ENCODE results near the gene MED13L. TPM values are rescaled to one million over a fixed set of nuclear protein-coding genes. Genes with fewer than 3 reads are reported as not detected.

Gene MED13L
- total and polyA plus RNA-seq, 2 of the 8 experiments (the other 6 are each of a cell fraction or from before 2014, with no cell fraction given), result 15.9 to 51.7 TPM

DNA sequence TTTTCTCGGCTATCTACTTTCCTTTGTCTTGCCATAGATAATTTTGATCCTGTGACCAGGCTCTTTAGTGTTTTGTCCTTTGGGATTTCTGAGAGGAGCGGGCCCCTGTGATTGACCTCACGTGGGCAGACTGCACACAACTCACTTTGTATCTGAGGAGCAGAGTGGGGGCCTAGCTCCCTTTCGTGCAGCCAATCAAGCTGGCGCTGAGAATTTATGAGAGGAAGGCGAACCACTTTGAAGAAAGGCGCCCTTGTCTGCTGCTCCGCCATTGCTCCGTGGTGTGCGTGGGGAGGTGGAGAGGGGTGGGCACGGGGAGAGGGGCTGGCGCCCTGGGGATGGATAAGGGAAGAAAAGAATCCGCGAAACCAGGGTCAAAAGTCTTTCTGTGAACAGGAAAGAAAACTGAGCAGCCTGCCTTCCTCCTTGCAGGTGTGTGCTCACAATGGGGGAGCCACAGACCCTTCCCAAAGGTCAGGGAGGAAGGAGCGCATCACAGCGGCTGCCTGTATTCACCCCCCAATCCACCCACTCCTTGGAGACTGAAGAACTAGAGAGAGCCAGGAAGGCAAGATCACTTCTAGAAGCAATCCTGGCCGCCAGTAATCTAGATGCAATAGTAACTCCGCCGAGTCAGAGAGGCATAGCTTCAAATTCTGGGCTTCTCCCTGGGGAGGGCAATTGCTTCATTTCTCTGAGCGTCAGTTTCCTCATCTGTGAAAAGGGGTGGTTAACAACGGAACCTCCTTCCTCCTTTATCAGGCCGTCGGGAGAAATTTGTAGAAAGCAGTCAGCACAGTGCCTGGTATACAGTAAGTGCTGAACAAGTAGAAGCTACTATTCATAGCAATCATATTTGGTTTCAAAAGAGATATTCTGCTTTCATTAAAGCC, 24.9 kb upstream of the MED13L start (continued):
- TF ChIP-seq FOSL1 (IDR thresholded peaks at IDR 0.05; ENCODE audit: insufficient read depth, low read depth, low read length), result no peak
- no peak for TF ChIP-seq TBP (IDR thresholded peaks at IDR 0.05; ENCODE audit: low read depth, low read length)
- TF ChIP-seq, protein P1, sequence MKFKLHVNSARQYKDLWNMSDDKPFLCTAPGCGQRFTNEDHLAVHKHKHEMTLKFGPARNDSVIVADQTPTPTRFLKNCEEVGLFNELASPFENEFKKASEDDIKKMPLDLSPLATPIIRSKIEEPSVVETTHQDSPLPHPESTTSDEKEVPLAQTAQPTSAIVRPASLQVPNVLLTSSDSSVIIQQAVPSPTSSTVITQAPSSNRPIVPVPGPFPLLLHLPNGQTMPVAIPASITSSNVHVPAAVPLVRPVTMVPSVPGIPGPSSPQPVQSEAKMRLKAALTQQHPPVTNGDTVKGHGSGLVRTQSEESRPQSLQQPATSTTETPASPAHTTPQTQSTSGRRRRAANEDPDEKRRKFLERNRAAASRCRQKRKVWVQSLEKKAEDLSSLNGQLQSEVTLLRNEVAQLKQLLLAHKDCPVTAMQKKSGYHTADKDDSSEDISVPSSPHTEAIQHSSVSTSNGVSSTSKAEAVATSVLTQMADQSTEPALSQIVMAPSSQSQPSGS (IDR thresholded peaks at IDR 0.05; ENCODE audit: low read length), result no peak
- TF ChIP-seq GABPA (IDR thresholded peaks at IDR 0.05; ENCODE audit: borderline replicate concordance, insufficient read depth, low read length), result no peak
- no peak for TF ChIP-seq CTCF (IDR thresholded peaks at IDR 0.05; ENCODE audit: control extremely low read depth in 1 of 3, insufficient read depth in 1 of 3, low read depth in 1 of 3, low read length in 3 of 3)
